K562 (cell line): Measurements from ENCODE around the gene CDH5. TPM values are rescaled to one million over a fixed set of nuclear protein-coding genes. Genes with fewer than 3 reads are reported as not detected.

Source experiments
- FOXK2 ChIP-seq, 2 experiments: fragments of 450-650 bp; IDR thresholded peaks in 1 of 2; conservative IDR thresholded peaks in 1 of 2; 2 replicates each; pipeline ENCODE4 v1.6.1; 2016; ENCODE audit warnings: low read depth in 2 of 2, mild to moderate bottlenecking in 1 of 2
- NBN ChIP-seq: fragments of 450-650 bp; IDR thresholded peaks from 2 replicates; pipeline ENCODE4 v1.6.1; 2016; ENCODE audit warnings: low read depth, mild to moderate bottlenecking
- NR2C2 ChIP-seq, 2 experiments: fragments of 200-800 bp in 1 of 2; sonication (Bioruptor generic) in 1 of 2; sonication (generic) in 1 of 2; formaldehyde crosslinking in 1 of 2; IDR thresholded peaks; 2 replicates each; pipeline versions ENCODE4 v1.6.1 to v1.8.0; 2016 to 2022; ENCODE audit warnings: mild to moderate bottlenecking in 1 of 2, missing compliant biosample characterization in 1 of 2, missing genetic modification characterization in 1 of 2, missing genetic modification reagents in 1 of 2
- POLR2H ChIP-seq: IDR thresholded peaks from 2 replicates; pipeline ENCODE4 v1.6.1; 2016; ENCODE audit warnings: missing genetic modification characterization, low read depth, mild to moderate bottlenecking, control low read depth, missing compliant biosample characterization, moderate library complexity
- PYGO2 ChIP-seq: fragments of 450-650 bp; IDR thresholded peaks from 2 replicates; pipeline ENCODE4 v1.6.1; 2016; ENCODE audit warnings: mild to moderate bottlenecking, missing genetic modification characterization, moderate library complexity, missing compliant biosample characterization
- TCFL5 ChIP-seq: fragments of 250-450 bp; sonication (Bioruptor Pico); conservative IDR thresholded peaks from 2 replicates; pipeline ENCODE4 v1.6.1; 2021; ENCODE audit warnings: mild to moderate bottlenecking, moderate library complexity, matching md5 sums
- ZFP1 ChIP-seq: fragments of 450-650 bp; formaldehyde crosslinking; IDR thresholded peaks from 2 replicates; pipeline ENCODE4 v1.4.0; 2020; ENCODE audit warnings: mild to moderate bottlenecking, mixed read lengths
- ZNF280A ChIP-seq: fragments of 450-650 bp; IDR thresholded peaks from 2 replicates; pipeline ENCODE4 v1.6.1; 2018; ENCODE audit warnings: mild to moderate bottlenecking, low read depth; ENCODE audit not compliant: partially characterized antibody
- ZNF766 ChIP-seq: fragments of 200-800 bp; sonication (Bioruptor generic); conservative IDR thresholded peaks from 2 replicates; pipeline ENCODE4 v1.6.1; 2016; ENCODE audit warnings: missing genetic modification characterization, missing compliant biosample characterization
- ZSCAN32 ChIP-seq: fragments of 450-650 bp; formaldehyde crosslinking; IDR thresholded peaks from 2 replicates; pipeline ENCODE4 v1.4.0; 2020; ENCODE audit warnings: mild to moderate bottlenecking, moderate library complexity
- polyA plus RNA-seq, 8 experiments: library from polyadenylated mRNA; depleted of rRNA in 4 of 8; stranded (reverse) in 5 of 8; unstranded in 3 of 8; fragments of >200 nt; fragmentation: Nextera tagmentation in 2 of 8; fragmentation: Illumina TruSeq in 1 of 8; extraction: Ambion mirVana in 2 of 8; extraction: Trizol in 1 of 8; gene quantifications; 2 replicates each; pipeline versions ENCODE4 v1.2.1 to v1.2.3, GENCODE V29; 2011 to 2014; ENCODE audit warnings: inconsistent platforms in 1 of 8, missing spikeins in 1 of 8
- total RNA-seq, 7 experiments: library from RNA; depleted of rRNA in 6 of 7; stranded (reverse); fragments of >200 nt in 6 of 7; fragmentation: Illumina TruSeq in 2 of 7; extraction: Trizol in 2 of 7; gene quantifications; 2 replicates each; pipeline versions ENCODE4 v1.2.1 to v1.2.3, GENCODE V29; 2011 to 2021; ENCODE audit warnings: low replicate concordance in 1 of 7

The CDH5 gene
- total and polyA plus RNA-seq, 9 of the 15 experiments (the other 6 are each of a cell fraction or from before 2014, with no cell fraction given), result not detected

GRCh38 chr16:66385415-66385814 lies 18.9 kb downstream of the CDH5 start (continued):
- TF ChIP-seq NBN, result no peak
- no peak for TF ChIP-seq NR2C2 (CRISPR knock-in tag; IDR thresholded peaks at IDR 0.05)
- TF ChIP-seq NR2C2 (tag; IDR thresholded peaks at IDR 0.05), result no peak
- TF ChIP-seq ZNF766 (CRISPR knock-in tag), result no peak
- no peak for TF ChIP-seq ZNF280A
- no peak for TF ChIP-seq FOXK2 (conservative IDR thresholded peaks at IDR 0.05 in 1 of 2, IDR thresholded peaks at IDR 0.05 in 1 of 2; ENCODE audit: low read depth in 2 of 2)
- TF ChIP-seq PYGO2 (tag), result no peak
- TF ChIP-seq POLR2H (tag), result no peak
- TF ChIP-seq TCFL5 (CRISPR knock-in tag), result no peak
- TF ChIP-seq ZFP1, result no peak
- no peak for TF ChIP-seq ZSCAN32 (CRISPR knock-in tag)
- TF ChIP-seq, all 486 proteins: peak for 0
